Activated CD4-positive, alpha-beta T cell treated with anti-CD3 and anti-CD28 coated beads, Interleukin-2, amount 10 ng/mL, durations not matched to agents 24 days and 14 days (primary cell): Measurements from ENCODE around the gene MRPS18B. TPM values are rescaled to one million over a fixed set of nuclear protein-coding genes. Genes with fewer than 3 reads are reported as not detected.

Experiments
- DNase-seq: peaks from one replicate; pipeline ENCODE4 v3.0.0; 2022
- H3K27ac Mint-ChIP-seq: one replicate; pipeline ENCODE4 v1.8.0; 2022; ENCODE audit warnings: mild to moderate bottlenecking, mixed read lengths
- H3K27me3 Mint-ChIP-seq: one replicate; pipeline ENCODE4 v1.8.0; 2022; ENCODE audit warnings: mixed read lengths
- H3K36me3 Mint-ChIP-seq: one replicate; pipeline ENCODE4 v1.8.0; 2022; ENCODE audit warnings: low read depth, mild to moderate bottlenecking, mixed read lengths
- H3K4me1 Mint-ChIP-seq: one replicate; pipeline ENCODE4 v1.8.0; 2021; ENCODE audit warnings: mixed read lengths
- H3K4me3 Mint-ChIP-seq: one replicate; pipeline ENCODE4 v1.8.0; 2022; ENCODE audit warnings: mild to moderate bottlenecking, moderate library complexity, mixed read lengths
- H3K9me3 Mint-ChIP-seq: one replicate; pipeline ENCODE4 v1.8.0; 2021; ENCODE audit warnings: mixed read lengths
- intact Hi-C: fragments of 100-400 bp; cut with micrococcal nuclease; formaldehyde crosslinking; loops from one replicate; pipeline ENCODE4 v1.15.1; 2023
- total RNA-seq: library from RNA; stranded (reverse); gene quantifications from 2 replicates; pipeline ENCODE4 v1.2.3, GENCODE V29; 2022

MRPS18B gene
- total RNA-seq, 1 donor from 2014 or later, result 79.4 TPM

GRCh38 chr6:30635834-30636233 is 18.2 kb downstream of the MRPS18B start:
- DNase-seq, result no peak
- intact Hi-C loops, result no loop called here
- Mint-ChIP-seq H3K27ac (no peak overlapping the region), H3K4me3 (no peak overlapping the region), H3K27me3 (no peaks in the 10 kb centered on the region), H3K36me3 (peaks cover 35% of the 10 kb centered on the region), H3K4me1 (peaks cover 9% of the 10 kb centered on the region), H3K9me3 (no peaks in the 10 kb centered on the region)

DNA sequence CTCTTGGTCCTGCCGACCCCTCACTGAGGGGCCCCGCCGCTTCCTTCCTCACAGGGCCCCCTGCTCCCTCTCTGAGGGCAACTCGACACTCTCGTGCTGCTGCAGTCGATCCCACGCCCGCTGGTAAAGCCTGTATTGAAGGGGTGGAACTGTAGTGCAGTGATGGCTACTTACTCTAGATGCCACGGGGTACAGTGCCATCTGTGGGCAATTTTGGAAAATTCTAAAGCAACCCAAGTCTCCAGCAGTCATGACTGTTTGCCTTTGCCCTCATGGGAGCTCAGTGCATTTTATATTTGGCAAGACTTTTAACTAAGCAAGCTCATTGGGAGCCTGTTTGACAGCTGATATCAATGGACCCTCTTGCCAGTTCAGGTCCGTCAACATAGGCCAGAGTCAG is 22.8 kb downstream of the MRPS18B start:
- Mint-ChIP-seq H3K27ac (no peak overlapping the region), H3K36me3 (peaks cover 38% of the 10 kb centered on the region), H3K9me3 (no peaks in the 10 kb centered on the region), H3K4me1 (peaks cover 21% of the 10 kb centered on the region), H3K4me3 (no peak overlapping the region), H3K27me3 (no peaks in the 10 kb centered on the region)
- intact Hi-C loops, result no loop called here
- DNase-seq, result no peak

GRCh38 chr6:30641048-30641447 is 23.4 kb downstream of the MRPS18B start:
- DNase-seq, result peak; percentile 67
- no peaks in the 10 kb centered on the region for H3K9me3 Mint-ChIP-seq
- H3K4me3 Mint-ChIP-seq, result no peak overlapping the region
- intact Hi-C loops, result no loop called here
- H3K4me1 Mint-ChIP-seq, result peaks cover 17% of the 10 kb centered on the region
- H3K36me3 Mint-ChIP-seq, result peaks cover 32% of the 10 kb centered on the region
- peak overlapping the region; percentile 64 for H3K27ac Mint-ChIP-seq
- no peaks in the 10 kb centered on the region for H3K27me3 Mint-ChIP-seq

DNA sequence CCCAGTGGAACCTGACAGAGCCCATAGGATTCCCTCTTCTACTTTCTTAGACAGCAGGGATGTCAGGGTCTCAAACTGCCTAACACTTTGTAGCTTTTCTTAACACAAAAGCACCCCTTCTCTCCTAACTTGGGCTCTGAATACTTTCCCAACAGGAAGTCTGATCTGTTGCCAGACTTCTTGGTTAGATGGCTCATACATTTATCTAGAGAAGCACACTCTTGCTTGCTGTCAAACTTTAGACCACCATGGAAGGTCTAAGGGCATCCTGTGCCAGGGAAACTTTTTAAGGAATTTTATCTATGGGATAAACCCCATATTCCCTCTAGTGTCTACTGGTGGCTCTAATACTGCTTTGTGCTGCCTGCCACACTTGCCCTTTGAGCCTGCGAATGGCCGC is 26.0 kb downstream of the MRPS18B start:
- peaks cover 31% of the 10 kb centered on the region for H3K4me1 Mint-ChIP-seq
- intact Hi-C loops, result no loop called here

DNA sequence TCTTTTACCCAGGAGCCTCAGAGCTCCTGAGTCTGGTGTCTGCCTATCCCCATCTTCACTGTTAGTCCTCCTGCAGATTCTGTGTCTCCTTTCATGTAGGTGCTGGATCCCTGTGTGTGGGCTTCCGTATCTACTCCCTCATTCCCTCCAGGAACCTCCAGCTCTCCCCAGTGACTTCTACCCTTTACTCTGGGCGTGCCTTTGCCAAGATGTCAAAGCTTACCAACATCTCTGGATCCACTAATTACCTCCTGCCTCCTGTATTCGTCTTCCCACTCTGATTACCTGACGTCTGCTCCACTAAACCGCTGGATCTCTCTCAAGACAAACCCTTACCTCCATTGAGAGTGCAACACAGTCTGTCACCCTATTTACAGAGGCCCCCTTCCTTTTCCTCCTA is 27.1 kb downstream of the MRPS18B start:
- H3K4me3 Mint-ChIP-seq, result no peak overlapping the region
- intact Hi-C loops, result no loop called here

More for the DNA sequence above, 26.0 kb downstream of the MRPS18B start:
- H3K36me3 Mint-ChIP-seq, result peaks cover 27% of the 10 kb centered on the region
- H3K27me3 Mint-ChIP-seq, result no peaks in the 10 kb centered on the region
- H3K4me3 Mint-ChIP-seq, result no peak overlapping the region
- no peak for DNase-seq
- H3K27ac Mint-ChIP-seq, result no peak overlapping the region
- H3K9me3 Mint-ChIP-seq, result no peaks in the 10 kb centered on the region

DNA sequence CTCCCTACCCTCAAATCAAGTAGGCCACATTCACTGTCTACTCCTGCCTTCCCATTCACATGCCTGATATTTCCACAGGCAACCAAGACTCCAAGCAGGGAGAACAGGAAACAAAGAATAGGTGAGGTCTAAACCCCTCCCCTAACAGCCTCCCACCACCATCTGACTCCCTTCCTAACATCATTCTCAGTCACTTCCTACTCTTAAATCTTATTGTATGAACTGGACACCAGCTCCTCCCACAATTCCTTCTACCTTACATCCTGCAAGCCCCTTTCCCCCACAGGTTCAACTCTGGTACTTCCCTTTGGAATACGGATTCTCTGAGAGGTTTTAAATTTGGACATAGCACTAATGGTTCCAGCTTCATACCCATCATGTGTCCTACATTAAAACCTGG is 28.3 kb downstream of the MRPS18B start:
- Mint-ChIP-seq H3K27ac (no peak overlapping the region), H3K4me3 (peak overlapping the region; percentile 91)
- intact Hi-C loops, result loop anchor here (2.0 kb wide), 3 partner anchors 19 to 75 kb away; partner anchors contain the start of genes ABCF1, ATAT1 and MDC1

More for the DNA sequence above, 27.1 kb downstream of the MRPS18B start:
- no peak for DNase-seq
- Mint-ChIP-seq H3K36me3 (peaks cover 27% of the 10 kb centered on the region), H3K4me1 (peaks cover 36% of the 10 kb centered on the region), H3K27me3 (no peaks in the 10 kb centered on the region), H3K9me3 (no peaks in the 10 kb centered on the region), H3K27ac (peak overlapping the region; percentile 3)

DNA sequence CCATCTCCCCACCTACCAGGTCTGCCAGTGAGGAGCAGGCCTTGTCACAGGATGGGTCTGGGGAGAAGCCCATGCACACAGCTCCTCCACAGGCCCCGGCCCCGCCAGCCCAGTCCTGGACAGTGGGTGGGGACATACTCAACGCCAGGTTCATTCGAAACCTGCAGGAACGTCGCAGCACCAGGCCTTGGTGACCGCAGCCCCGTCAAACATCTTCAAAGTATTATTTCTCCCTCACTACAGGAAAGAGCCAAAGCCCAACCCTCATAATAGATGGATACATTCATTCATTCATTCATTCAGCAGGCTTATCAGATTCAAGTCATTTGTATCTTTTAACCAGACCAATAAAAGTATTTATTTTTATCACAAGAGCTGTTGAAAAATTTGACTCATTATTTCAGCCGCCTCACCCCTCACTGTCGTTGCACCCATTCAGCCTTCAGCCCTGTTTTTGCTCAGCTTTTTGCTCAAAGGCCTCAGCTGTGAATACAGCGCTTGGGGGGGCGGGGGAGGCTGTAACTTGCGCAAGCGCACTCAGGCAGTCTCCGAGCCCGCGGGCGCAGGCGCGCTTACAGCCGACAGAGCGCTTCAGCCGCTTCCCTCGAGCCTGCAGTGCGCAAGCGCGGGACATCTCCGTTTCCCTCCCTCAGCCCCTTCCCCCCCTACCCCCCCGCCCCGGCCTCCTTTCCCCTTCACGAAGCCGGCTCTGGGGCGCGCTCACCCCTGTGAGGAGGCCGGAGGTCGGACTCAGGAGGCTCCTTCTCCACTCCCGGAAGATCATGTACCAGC is 29.0 kb downstream of the MRPS18B start, which contains the start of gene C6orf136:
Gene C6orf136 (plus strand): TSS at position 684 of the 792 bp plus-strand sequence. CDS start 99 bp downstream, at position 783.
- H3K4me3 Mint-ChIP-seq, result peak within 1 kb of the TSS; percentile 91
- H3K4me1 Mint-ChIP-seq, result peaks cover 28% of the 10 kb centered on the region
- no peaks in the 10 kb centered on the region for H3K9me3 Mint-ChIP-seq
- peak within 1 kb of the TSS; percentile 94 for H3K27ac Mint-ChIP-seq
- intact Hi-C loops, result loop anchor here (1.0 to 2.0 kb wide), 5 partner anchors 20 to 76 kb away; partner anchors contain the start of genes ABCF1, ATAT1, DHX16 and MDC1
- H3K27me3 Mint-ChIP-seq, result no peaks in the 10 kb centered on the region
- peaks cover 27% of the 10 kb centered on the region for H3K36me3 Mint-ChIP-seq
- DNase-seq, result peak; percentile 97

More for the DNA sequence above, 28.3 kb downstream of the MRPS18B start:
- Mint-ChIP-seq H3K27me3 (no peaks in the 10 kb centered on the region), H3K4me1 (peaks cover 32% of the 10 kb centered on the region), H3K36me3 (peaks cover 26% of the 10 kb centered on the region), H3K9me3 (no peaks in the 10 kb centered on the region)
- DNase-seq, result no peak

- Mint-ChIP-seq H3K4me1 (peaks cover 26% of the 10 kb centered on the region), H3K9me3 (no peaks in the 10 kb centered on the region), H3K4me3 (peak overlapping the region; percentile 91), H3K27me3 (no peaks in the 10 kb centered on the region), H3K27ac (peak overlapping the region; percentile 94), H3K36me3 (peaks cover 33% of the 10 kb centered on the region)
- intact Hi-C loops, result loop anchor here (1.0 to 2.0 kb wide), 6 partner anchors 19 to 77 kb away; partner anchors contain the start of genes ABCF1, ATAT1, DHX16 and MDC1
- peak; percentile 94 for DNase-seq
These were observed 29.8 kb downstream of the MRPS18B start for GRCh38 chr6:30647242-30648116.

DNA sequence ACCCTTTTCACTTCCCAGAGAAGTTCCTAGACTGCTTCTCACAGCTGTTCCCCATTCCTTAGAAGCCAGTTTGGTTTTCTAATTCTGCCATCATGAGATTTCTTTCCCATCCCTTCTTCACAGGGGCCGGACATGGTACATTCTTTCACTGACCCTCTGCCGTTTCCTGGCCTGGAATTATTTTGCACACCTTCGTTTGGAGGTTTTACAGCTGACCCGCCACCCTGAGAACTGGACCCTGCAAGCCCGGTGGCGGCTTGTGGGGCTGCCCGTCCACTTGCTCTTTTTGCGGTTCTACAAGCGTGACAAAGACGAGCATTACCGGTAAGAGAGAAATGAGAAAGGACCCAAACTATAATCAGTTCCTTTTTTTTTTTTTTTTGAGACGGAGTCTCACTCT is 33.5 kb downstream of the MRPS18B start:
- intact Hi-C loops, result no loop called here
- peaks cover 37% of the 10 kb centered on the region for H3K36me3 Mint-ChIP-seq
- H3K27ac Mint-ChIP-seq, result no peak overlapping the region

DNA sequence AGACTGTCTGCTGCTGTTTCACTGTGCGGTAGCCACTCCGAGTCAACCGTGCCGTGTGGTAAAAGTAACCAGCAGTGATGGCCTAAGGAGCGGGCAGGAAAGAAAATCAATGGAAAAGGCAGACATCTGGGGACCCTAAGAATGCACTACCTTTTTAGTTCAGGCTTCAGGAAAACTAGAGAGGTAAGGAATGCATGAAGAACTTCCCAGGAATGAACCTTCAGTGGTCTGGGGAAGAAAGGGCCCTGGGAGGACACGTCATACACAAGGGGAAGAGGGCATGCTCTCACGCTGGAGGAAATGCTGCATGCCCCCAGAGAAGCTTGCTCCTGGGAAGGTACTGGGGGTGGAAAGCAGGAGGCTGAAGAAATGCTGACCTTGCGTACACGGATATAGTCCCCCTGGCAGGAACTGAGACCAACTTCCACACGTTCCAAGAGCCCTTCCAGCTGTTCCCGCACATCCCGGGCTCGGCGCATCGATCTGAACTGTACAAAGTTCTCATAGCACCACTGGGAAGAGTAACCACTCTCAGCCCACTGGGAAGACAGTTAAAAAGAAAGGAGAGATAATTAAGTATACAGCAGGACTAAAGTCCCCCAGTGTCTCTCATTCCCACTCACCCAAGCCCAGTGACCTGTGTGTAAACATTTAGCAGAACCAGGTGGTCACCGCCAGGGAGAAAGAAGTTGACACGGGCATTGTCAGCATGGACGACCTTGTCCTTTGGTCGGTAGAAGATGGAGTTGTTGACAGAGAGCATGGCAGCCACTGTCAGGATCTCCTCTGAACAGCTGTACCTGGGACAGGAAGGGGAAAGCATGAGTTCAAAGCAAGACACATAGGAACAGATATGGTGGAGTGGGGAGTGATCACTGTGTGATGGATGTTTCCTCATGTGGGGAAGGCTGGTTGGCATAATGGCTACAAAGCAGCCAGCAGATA is 37.4 kb downstream of the MRPS18B start:
- H3K27me3 Mint-ChIP-seq, result no peaks in the 10 kb centered on the region
- H3K27ac Mint-ChIP-seq, result no peak overlapping the region
- peaks cover 66% of the 10 kb centered on the region for H3K36me3 Mint-ChIP-seq
- peaks cover 4% of the 10 kb centered on the region for H3K4me1 Mint-ChIP-seq
- H3K9me3 Mint-ChIP-seq, result no peaks in the 10 kb centered on the region
- DNase-seq, result no peak
- H3K4me3 Mint-ChIP-seq, result no peak overlapping the region
- intact Hi-C loops, result no loop called here

More for the DNA sequence above, 33.5 kb downstream of the MRPS18B start:
- Mint-ChIP-seq H3K4me3 (no peak overlapping the region), H3K27me3 (no peaks in the 10 kb centered on the region), H3K4me1 (peaks cover 19% of the 10 kb centered on the region), H3K9me3 (no peaks in the 10 kb centered on the region)
- DNase-seq, result no peak

DNA sequence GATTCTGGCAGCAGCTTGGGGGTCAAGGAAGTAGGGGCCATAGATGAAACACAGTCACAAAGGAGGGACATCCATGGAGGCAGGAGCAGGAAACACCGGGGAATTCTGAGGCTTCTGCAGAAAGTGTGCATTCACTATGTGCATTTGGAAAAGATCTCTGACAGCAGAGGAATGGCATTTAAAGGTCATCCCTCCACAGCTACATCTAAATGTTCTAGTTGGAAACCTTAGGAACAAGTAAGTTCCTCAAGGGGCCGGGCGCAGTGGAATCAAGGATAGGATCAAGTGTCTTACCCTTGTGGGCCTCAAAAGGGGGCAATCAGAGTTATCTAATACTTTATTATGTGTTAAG is 38.1 kb downstream of the MRPS18B start:
- Mint-ChIP-seq H3K27ac (no peak overlapping the region), H3K27me3 (no peaks in the 10 kb centered on the region), H3K9me3 (no peaks in the 10 kb centered on the region), H3K36me3 (peaks cover 68% of the 10 kb centered on the region), H3K4me1 (peaks cover 4% of the 10 kb centered on the region), H3K4me3 (no peak overlapping the region)
- intact Hi-C loops, result no loop called here
- no peak for DNase-seq

DNA sequence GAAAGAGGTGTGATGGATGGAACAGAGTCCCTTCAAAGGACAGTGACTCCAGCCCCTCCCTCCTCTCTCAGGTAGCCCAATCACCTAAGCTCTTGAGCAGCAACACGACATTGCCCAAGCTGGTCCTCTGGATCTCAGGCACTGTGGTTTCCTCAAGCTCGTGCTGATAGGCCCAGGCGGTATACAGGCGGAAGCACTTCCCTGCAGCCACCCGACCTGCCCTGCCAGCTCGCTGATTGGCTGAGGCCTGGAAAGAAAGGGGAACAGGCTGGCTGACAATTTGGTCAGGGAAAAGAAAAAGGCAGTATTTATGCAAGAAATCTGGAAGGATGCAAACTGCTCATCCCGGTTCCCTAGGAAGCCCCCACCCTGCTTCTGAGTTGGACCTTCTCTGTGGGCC is 38.9 kb downstream of the MRPS18B start:
- no peak overlapping the region for H3K27ac Mint-ChIP-seq
- intact Hi-C loops, result no loop called here
- no peak for DNase-seq
- peaks cover 4% of the 10 kb centered on the region for H3K4me1 Mint-ChIP-seq
- H3K9me3 Mint-ChIP-seq, result no peaks in the 10 kb centered on the region
- H3K36me3 Mint-ChIP-seq, result peaks cover 66% of the 10 kb centered on the region
- H3K27me3 Mint-ChIP-seq, result no peaks in the 10 kb centered on the region
- no peak overlapping the region for H3K4me3 Mint-ChIP-seq

DNA sequence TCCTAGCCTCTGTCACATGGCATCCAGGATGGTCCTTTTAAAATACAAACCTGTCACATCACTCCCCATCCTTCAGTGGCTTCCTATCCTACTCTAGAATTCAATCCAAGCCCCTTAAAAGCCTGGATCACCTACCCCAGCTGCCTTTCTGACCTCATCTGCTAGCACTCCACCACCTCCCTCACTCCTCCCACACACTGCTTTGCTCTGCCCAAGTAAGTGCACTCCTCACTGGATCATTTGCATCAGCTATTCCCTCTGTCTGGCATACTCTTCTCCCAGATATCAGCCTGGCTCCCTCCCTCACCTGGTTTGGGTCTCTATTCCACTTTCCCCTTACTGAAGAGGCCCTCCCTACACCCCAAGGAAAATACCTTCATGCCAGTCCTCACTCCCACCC is 39.8 kb downstream of the MRPS18B start:
- no peak for DNase-seq
- Mint-ChIP-seq H3K4me3 (no peak overlapping the region), H3K36me3 (peaks cover 66% of the 10 kb centered on the region), H3K27ac (no peak overlapping the region), H3K9me3 (no peaks in the 10 kb centered on the region), H3K4me1 (peaks cover 4% of the 10 kb centered on the region), H3K27me3 (no peaks in the 10 kb centered on the region)
- intact Hi-C loops, result no loop called here
